Right lobe of liver (tissue), 4 donors: ENCODE measurements around the gene GLYATL3.

Experiments
- POLR2A ChIP-seq: fragments of 450-650 bp; IDR thresholded peaks from one replicate; pipeline ENCODE4 v1.6.1; 2017; ENCODE audit warnings: antibody characterized with exemption, mild to moderate bottlenecking
- TF ChIP-seq, protein P1 (sequence below), 4 donors: fragments of 200-600 bp in 3 of 4; fragments of 450-650 bp in 1 of 4; IDR thresholded peaks; one replicate each; pipeline versions ENCODE4 v1.5.1 to v1.8.0; 2016 to 2022; ENCODE audit warnings: antibody characterized with exemption in 4 of 4, mild to moderate bottlenecking in 2 of 4
- donor health status: DM: no; HTN: no; CAD: no.
- donor health status: DM: no; HTN: no; CAD: no.
- donor health status: DM: no; HTN: yes; CAD: no.

DNA sequence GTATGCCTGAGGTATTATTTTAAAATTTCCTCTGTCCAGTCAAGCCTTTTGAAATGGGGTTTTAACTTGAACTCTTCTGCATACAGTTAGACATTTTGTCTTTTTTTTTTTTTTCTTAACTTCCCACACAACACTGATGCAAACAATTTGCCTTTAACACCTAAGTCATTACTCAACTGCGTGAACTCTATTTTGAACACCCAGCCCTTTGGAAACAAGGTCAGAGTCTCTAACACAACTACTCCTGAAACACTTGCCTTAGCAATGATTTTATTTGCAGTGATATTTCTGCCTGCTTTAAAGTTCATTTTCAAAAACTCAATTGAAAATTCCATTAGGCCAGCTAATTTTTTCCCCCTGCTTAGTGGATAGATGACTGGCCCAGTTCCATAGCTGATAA lies 24.2 kb downstream of the GLYATL3 start:
- TF ChIP-seq, protein P1, sequence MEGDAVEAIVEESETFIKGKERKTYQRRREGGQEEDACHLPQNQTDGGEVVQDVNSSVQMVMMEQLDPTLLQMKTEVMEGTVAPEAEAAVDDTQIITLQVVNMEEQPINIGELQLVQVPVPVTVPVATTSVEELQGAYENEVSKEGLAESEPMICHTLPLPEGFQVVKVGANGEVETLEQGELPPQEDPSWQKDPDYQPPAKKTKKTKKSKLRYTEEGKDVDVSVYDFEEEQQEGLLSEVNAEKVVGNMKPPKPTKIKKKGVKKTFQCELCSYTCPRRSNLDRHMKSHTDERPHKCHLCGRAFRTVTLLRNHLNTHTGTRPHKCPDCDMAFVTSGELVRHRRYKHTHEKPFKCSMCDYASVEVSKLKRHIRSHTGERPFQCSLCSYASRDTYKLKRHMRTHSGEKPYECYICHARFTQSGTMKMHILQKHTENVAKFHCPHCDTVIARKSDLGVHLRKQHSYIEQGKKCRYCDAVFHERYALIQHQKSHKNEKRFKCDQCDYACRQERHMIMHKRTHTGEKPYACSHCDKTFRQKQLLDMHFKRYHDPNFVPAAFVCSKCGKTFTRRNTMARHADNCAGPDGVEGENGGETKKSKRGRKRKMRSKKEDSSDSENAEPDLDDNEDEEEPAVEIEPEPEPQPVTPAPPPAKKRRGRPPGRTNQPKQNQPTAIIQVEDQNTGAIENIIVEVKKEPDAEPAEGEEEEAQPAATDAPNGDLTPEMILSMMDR (IDR thresholded peaks at IDR 0.05) = no peak
- TF ChIP-seq POLR2A = no peak
